NCI-H146 treated with DMSO at 0.1 percent for 48 hours (cell line): ENCODE results near the gene B3GAT1.

Experiments
- DNase-seq: peaks from one replicate; lab custom pipeline; 2025; ENCODE audit not compliant: unreplicated experiment; lab: John Stamatoyannopoulos, UW

The B3GAT1 gene

DNA sequence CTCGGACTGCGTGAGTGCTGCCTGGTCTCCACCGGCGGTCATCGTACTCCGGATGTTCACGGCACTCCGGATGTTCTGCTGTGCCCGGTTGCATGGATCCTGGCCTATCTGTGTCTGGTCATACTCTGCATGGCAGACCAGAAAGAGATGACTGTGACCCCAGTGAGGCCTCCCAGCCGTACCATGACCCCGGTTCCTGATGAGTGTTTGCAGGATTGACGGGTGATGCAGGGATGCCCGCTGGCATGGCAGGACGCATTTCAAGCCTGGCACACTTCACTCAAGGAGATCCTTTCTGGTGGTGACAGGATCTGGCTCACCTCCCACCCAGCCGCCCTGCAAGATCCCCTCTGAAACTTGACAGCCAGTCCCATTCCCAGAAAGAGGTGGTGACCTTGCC is 74.0 kb downstream of the B3GAT1 start:
- DNase-seq: no peak

DNA sequence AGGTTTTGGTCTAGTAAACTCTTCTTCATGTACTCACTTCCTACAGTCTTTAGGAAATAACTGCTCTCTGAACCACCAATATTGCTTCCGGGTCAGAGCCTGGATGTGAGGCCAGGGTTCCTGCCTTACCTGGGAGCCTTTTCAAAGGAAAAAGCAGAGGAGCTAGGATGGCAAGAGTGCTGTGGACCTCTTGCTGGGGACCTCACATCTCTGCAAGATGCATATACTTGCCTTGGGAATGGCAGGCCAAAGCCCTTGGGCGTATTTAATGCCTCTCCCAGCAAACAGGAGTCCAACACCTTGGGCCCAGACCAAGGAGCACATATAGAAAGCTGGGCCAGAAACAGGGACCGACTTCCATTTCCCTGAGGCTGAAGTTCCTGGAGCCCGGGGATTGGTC is 75.0 kb downstream of the B3GAT1 start:
- DNase-seq: no peak

DNA sequence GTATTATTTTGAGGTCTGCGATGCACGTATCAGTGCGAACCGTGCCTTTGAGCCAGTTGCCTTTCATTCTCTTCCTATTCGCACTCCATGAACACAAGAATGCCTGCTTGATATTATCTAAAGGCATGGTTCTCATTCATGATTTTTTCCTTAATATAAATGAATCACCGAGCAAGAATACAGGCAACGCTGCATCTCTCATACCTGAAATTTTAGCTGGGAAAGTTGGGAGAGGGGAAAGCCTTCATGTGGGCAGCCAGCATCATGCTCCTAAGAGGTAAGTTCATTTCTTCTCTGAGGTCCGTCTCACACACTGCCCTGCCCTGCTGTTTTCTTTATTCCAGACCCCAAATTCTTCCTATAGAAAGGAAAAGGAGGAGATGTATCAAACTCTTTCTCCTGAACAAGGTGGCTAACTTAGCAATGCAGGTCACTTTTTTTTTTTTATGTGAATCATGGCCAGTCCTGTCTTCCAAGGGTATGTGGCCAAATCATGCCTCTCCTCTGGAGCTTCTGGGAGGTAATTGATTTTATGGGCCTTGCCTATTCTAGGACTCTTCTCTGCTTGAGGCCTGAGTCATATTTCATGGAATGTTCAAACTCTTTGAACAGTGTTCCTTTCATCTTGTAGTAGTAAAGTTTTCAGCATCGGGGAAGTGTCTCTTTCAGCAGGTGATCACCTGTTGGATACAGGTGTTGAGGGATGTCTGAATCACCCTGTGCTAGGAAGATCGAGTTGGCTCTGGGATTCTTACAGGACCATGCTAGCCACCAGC is 77.1 kb downstream of the B3GAT1 start:
- DNase-seq: no peak

DNA sequence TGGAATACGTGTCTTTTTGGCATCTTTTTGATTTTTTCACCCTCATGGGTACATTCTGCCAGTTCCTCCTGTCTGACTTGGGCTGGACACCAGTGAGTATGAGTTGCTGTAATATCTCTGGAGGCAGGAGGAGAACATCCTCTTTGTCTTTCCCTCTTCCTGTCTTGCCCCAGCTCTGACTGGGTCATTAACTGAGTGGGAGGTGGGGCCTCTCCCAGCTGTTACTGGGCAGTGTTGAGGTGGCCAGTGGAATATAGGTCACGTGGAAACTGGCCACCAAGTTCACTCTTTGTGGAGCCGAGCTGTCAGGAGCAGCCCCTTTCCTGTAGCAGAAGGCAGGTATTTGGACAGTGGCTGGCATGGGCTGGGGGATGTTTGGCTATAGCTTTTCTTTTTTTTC is 78.1 kb downstream of the B3GAT1 start:
- no peak for DNase-seq

DNA sequence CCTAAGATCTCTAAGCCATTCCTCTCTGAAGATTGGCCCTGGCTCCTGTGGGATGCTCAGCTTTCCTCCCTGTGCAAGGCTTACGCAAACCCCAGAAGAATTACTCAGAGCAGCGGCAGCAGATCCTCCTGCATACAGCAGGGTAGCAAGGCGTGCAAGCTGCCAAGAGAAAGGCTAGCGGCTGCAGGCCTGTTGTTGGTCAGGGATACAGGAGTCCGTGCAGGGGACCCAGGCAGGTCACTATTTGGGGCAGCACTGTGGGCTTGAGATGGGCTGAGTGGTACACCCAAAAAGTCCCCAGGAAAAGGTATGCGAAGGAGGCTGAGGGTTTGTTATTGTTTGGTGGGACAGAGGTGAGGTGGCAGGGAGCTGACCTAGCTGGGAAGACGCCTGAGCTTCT is 78.7 kb downstream of the B3GAT1 start:
- no peak for DNase-seq

DNA sequence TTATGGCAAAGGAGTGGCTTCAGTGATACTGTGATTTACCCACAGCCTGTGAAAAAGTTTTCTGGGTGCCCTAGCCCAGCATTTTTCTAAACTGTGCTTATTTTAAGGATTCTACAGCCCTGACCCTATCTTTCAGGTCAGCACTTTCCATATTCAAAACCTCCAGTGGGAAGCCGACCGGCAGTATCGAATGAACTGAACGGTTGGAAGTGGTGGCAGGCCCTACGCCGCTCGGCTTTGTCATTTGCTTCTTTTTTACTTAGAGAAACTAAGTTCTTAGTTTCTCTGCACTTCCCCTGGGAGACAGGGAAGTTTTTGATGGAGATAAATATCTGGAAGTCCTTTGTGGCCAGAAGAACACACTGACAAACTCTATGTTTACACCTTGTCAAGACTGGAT is 79.3 kb downstream of the B3GAT1 start:
- no peak for DNase-seq

DNA sequence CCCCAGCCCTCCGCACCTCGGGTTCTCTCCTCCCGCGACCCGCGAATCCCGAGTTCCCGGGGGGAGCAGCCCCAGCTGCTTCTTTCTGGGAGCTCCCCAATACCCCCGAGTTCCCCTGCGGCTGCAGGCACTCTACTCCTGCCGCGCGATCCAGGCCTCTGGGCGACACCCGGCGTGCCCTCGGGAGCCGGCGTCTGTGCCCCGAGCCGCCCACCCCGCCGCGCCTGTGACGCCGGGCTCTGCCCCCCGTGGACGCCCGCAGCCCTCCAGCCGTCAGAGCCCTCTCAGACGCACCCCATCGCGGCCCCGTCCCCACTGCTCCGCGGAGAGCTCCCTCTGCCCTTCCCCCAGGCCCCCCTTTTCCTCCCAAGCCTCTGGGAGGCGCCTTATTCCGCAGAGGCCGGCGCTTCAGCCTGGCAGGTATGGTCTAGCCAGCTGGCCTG is 79.8 kb downstream of the B3GAT1 start:
- DNase-seq: no peak

DNA sequence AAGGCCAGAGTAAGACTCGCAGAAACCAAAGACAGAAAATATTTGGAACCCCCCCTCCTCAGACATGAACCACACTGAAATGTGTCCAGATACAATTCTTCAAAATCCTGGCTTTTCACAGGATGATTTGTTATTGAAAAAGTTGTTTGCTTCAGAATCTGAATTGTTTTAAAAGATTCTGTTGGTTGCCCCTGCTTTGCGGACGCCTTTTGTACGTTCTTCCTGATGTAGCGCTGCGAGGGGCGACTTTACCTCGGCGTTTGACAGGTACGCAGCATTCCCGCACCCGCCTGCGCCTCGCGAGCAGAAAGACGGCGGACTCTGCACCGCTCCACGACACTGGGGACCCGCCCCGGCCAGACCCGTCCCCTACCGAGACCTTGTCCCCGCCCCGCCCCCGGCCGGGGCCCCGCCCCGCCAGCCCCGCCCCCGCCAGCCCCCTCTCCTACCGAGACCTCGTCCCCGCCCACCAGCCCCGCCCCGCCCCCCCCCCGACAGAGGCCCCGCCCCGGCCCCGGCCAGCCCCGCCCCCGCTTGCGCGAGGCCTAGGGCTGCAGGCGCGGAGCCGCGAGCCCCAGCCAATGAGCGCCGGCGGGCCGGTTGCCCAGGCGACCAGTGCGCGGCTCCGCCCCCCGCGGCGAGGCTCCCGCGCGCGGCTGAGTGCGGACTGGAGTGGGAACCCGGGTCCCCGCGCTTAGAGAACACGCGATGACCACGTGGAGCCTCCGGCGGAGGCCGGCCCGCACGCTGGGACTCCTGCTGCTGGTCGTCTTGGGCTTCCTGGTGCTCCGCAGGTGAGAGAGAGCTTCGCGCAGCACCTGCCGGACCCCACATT is 80.5 kb downstream of the B3GAT1 start, which contains the start of gene GLB1L2:
Gene GLB1L2 (plus strand): TSS at position 635 of the 835 bp plus-strand sequence. CDS start 74 bp downstream, at position 709.
- DNase-seq: peak; percentile 48

DNA sequence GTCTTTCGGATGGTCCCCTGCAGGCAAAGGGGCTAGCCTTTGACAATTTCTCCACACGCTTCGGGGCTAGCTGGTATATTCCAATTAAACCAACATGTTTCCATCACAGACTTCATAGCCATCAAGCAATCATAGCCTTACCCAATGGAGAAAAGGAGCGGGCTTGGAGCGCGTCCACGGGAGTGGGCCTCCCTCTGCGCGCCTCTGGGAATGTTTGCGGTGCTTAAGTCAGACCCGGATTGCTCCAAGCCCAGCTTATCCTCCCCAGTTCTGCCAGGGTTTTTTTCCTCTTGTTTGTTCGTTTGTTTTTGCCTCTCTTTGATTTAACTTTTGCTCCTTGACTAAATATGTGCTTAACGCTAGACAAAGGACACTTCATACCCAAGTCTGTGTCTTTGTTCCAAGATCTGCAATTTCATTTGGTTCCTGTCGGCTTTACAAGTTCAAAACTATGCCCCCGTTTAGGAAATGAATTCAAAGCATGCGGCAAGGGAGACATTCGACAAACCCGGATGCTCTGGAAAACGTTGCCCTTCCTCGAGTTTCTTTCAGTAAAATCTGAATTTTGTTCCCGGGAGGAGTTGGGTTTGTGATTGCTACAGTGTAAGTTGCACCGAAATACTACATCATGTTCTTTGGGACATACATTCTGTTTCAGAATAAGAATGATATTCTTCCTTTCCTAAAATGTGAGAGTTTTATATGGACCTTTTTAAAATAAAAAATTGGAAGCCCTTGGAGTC is 81.3 kb downstream of the B3GAT1 start:
- DNase-seq: no peak
